Mucosa of descending colon (tissue), 3 donors: ENCODE measurements around the gene LATS2. TPM values are rescaled to one million over a fixed set of nuclear protein-coding genes. Genes with fewer than 3 reads are reported as not detected.

ENCODE experiments used
- ATAC-seq: fragments of 200-7000 bp; cut with Tn5 transposase; one replicate; pipeline ENCODE4 v1.9.1; 2020; ENCODE audit warnings: mild to moderate bottlenecking, moderate library complexity
- DNase-seq, 3 donors: peaks; one replicate each; pipeline ENCODE4 v3.0.0-alpha.2; 2020
- H3K36me3 ChIP-seq: fragments of 200-600 bp; one replicate; pipeline ENCODE4 v1.8.0; 2021; ENCODE audit warnings: low read depth, mild to moderate bottlenecking
- H3K4me1 ChIP-seq: fragments of 200-600 bp; one replicate; pipeline ENCODE4 v1.8.0; 2021; ENCODE audit warnings: low read depth, mild to moderate bottlenecking
- H3K4me3 ChIP-seq: fragments of 200-600 bp; one replicate; pipeline ENCODE4 v1.8.0; 2021; ENCODE audit warnings: mild to moderate bottlenecking
- H3K9me3 ChIP-seq: fragments of 200-600 bp; one replicate; pipeline ENCODE4 v1.8.0; 2021; ENCODE audit warnings: mild to moderate bottlenecking
- intact Hi-C, 2 donors: fragments of 100-400 bp; cut with DNase I in 1 of 2; cut with micrococcal nuclease in 1 of 2; formaldehyde crosslinking; loops; one replicate each; pipeline versions ENCODE4 v1.11.0 to v1.11.1; 2022; cut with DNase I, micrococcal nuclease
- total RNA-seq, 3 donors: library from RNA; stranded (reverse); fragmentation: NEBNext Ultra II Directional in 2 of 3; extraction: Animal tissue kit (Norgen Biotek cat#: 25700) in 2 of 3; gene quantifications; one replicate each; pipeline versions ENCODE4 v1.2.1 to v1.2.4, GENCODE V29; 2021 to 2023
- TF ChIP-seq, protein P1 (sequence below): fragments of 200-600 bp; IDR thresholded peaks from one replicate; pipeline ENCODE4 v1.8.0; 2022; ENCODE audit warnings: antibody characterized with exemption, mild to moderate bottlenecking
- donor health status: DM: no; HTN: no; CAD: no; lungs with moderate emphysema.
- donor health status: DM: no; HTN: no; CAD: no.
- donor health status: DM: no; HTN: yes; CAD: no.

LATS2 gene
- total RNA-seq, 3 donors from 2014 or later, result 9.1 to 25.9 (median 10.3) TPM

DNA sequence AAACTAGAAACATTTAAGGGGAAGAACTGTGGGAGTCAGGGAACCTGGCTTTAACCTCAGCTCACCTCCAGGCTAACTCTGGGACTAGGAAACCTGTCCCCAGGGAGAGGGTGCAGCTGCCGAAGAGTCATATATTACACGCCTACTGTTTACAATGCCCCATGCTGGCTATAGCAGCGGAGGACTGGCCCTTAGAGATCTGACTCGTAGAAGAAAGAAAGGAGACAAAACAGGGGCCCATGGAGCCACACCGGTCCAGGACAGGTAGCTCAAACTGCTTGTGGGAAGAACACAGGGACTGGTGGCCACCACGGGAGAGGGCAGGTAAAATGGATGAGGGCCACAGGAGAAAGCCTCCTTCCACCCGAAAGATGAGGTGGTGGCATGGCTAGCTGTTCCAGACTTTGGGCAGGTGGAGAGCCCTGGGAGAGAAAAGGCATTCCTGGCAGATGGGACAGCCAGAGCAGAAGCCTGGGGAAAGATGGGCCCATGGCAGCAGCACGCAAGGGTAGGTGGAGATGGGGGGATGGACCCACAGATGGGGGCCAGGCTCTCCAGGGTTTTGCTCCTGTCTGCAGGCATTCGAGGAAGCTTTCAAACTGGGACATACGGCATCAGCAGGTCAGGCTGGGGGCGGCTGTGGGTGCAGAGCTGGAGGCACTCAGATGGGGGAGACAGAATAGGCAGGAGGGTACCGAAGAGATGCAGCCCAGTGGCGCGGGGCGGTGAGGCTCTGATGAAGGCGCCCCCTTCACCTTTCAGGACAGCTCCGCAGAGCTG, 69.5 kb downstream of the LATS2 start:
- Histone ChIP-seq H3K36me3 (peaks cover 3% of the 10 kb centered on the region), H3K9me3 (no peaks in the 10 kb centered on the region), H3K4me3 (no peak overlapping the region), H3K4me1 (no peaks in the 10 kb centered on the region)
- intact Hi-C loops, result no loop called here
- DNase-seq (no peak), ATAC-seq (no peak)
- TF ChIP-seq, protein P1, sequence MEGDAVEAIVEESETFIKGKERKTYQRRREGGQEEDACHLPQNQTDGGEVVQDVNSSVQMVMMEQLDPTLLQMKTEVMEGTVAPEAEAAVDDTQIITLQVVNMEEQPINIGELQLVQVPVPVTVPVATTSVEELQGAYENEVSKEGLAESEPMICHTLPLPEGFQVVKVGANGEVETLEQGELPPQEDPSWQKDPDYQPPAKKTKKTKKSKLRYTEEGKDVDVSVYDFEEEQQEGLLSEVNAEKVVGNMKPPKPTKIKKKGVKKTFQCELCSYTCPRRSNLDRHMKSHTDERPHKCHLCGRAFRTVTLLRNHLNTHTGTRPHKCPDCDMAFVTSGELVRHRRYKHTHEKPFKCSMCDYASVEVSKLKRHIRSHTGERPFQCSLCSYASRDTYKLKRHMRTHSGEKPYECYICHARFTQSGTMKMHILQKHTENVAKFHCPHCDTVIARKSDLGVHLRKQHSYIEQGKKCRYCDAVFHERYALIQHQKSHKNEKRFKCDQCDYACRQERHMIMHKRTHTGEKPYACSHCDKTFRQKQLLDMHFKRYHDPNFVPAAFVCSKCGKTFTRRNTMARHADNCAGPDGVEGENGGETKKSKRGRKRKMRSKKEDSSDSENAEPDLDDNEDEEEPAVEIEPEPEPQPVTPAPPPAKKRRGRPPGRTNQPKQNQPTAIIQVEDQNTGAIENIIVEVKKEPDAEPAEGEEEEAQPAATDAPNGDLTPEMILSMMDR, result no peak

DNA sequence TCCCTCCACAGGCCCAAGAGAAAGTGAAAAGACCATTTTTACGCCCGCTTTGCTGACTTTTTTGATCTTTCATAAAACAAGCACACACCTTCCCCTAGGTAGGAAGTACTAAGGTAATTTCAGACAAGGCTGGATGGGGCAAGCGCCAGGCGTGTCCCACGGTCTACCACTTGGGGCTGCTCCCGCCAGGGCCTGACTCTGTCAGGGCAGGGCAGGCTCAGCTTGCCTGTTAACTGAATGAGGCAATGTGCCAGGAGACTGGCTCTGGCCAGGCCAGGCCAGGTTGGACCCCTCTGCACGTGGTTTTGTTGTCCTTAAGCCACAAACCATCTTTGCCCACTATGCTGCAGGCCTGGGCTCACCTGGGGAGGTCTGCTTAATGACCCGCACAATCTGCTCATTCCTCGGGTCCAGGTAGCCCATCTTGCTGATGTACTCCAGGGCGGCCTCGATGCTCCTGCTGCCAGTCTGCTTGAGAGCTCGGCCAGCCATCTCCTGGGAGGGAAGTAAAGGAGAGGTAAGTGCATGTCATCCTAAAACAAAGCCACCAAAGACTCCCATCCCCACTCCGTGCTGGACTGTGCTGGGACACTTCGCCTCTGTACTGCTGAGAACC, 70.4 kb downstream of the LATS2 start:
- intact Hi-C loops, result no loop called here

DNA sequence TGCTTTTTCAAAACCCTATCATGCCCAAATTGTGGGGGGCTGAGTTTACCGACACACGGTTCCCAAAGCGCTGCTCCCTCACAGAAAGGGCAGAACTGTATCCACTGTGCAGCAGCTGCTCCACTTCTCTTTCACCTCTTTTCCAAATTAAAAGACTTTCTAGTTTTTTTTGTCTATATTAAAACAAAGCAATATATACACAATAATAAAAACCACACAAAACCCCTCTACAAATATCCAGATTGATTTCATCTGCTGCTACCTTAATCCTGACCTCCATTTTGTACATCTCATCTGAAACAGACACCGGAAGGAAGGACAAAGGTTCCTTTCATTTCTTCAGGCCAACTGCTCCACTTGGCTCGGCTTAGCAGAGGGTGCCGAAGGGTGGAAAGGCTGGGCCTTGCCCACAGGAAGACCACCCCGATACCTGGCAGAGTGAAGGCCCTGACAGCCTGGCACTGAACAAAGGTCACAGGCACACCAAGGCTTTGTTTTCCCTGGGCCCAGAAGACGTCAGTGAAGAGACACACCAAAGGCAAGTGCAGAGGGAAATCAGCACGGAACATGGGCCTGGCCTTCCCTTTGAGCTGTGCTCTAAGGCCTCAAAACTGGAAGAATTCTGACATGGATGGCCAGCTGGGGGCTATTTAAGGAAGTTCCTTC, 71.6 kb downstream of the LATS2 start:
- Histone ChIP-seq H3K9me3 (no peaks in the 10 kb centered on the region), H3K4me1 (no peaks in the 10 kb centered on the region), H3K4me3 (no peak overlapping the region), H3K36me3 (peaks cover 3% of the 10 kb centered on the region)
- DNase-seq, result no peak
- TF ChIP-seq, protein P1, result no peak
- intact Hi-C loops, result no loop called here
- no peak for ATAC-seq

More for the DNA sequence above, 70.4 kb downstream of the LATS2 start:
- ATAC-seq (no peak), DNase-seq (no peak)
- Histone ChIP-seq H3K36me3 (peaks cover 3% of the 10 kb centered on the region), H3K4me1 (no peaks in the 10 kb centered on the region), H3K4me3 (no peak overlapping the region), H3K9me3 (no peaks in the 10 kb centered on the region)
- TF ChIP-seq, protein P1, result no peak

DNA sequence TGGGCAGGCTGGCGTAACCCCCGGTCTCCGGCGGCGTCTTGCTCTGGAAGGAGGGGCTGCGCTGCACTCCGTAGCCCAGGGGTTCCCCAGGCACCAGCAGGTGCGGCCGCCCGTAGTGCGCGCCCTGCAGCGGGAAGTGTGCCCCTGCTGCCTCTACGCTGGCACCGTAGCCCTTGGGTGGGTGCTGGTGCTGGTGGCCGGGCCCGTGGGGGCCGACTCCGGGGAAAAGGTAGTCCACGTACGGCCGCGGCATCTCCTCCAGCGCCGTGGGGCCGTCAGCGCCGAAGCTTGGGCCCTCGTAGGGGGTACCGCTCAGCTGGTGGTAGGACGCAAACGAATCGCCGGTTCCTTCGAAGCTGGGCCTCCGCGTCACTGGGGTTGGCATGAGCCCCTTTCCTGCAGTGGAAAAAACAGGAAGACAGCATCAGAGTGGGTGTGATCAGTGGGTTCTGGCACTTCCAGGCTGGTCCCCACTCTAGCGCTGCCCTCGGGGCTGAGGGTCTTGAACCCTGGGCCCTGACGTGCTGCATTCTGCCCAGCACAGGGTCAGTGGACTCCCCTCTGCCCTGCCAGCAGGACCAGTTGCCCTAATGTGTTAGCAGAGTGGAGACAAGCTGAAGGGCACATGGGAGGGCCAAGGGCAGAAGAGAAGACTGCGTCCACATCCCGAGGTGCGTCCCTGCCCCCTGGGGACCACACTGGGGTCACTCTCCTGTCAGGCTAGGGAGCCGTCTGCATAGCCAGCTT, 72.3 kb downstream of the LATS2 start:
- H3K36me3 ChIP-seq, result peaks cover 3% of the 10 kb centered on the region
- H3K9me3 ChIP-seq, result no peaks in the 10 kb centered on the region
- TF ChIP-seq, protein P1, result no peak
- intact Hi-C loops, result no loop called here
- DNase-seq (no peak), ATAC-seq (no peak)
- H3K4me1 ChIP-seq, result no peaks in the 10 kb centered on the region
- H3K4me3 ChIP-seq, result no peak overlapping the region
